HG03432 (cell line): Measurements from ENCODE around the gene LRRC8A.

ENCODE experiments used
- ATAC-seq: cut with Tn5 transposase; IDR thresholded peaks from one replicate; pipeline ENCODE4 v1.9.1; 2021; ENCODE audit warnings: mild to moderate bottlenecking, moderate library complexity; ENCODE audit not compliant: unreplicated experiment

LRRC8A gene

DNA sequence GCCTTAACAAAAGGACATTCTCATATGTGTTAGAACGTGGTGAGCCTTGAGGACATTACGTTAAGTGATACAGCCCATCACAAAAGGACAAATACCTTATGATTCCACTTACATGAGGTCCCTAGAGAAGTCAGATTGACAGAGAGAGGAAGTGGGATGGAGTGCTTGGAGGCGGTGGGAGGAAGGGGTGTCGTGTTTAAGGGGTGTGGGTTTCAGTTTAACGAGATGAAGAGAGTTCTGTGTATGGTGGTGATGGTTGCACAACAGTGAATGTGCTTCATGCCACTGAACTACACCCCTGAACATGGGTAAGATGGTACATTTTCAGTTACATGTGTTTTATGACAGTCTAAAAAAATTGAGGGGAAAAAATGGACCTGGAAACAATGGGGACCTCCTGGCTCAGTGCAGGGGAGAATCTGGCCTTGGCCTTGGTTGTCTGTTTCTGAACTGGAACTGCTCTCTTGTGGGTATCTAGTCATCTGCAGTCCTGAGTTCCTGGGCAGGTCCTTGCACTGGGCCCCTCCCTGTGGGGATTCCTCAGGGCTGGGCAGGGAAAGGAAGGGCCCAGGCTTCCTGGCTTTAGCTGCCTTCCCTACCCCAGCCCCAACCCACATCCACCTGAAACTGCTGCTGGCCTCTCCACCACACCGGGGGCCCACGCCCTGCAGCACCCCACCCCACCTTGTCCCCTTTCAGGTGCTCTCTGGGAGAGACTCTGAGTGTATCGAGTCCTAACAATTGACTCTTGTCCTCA is 17.8 kb downstream of the LRRC8A start:
- ATAC-seq = no peak

DNA sequence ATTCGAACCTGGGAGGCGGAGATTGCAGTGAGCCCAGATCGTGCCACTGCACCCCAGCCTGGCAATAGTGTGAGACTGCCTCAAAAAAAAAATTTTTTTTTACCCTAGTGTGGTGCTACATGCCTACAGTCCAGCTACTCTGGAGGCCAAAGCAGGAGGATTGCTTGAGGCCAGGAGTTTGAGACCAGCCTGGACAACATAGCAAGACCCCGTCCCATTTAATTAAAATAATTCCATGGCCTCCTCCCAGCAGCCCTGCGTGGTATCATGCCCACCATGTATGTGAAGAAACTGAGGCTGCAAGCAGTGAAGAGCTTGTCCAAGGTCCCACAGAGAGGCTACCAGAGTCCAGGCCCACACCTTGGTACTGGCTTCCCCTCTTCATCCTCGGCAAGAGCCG is 19.4 kb downstream of the LRRC8A start:
- no peak for ATAC-seq

DNA sequence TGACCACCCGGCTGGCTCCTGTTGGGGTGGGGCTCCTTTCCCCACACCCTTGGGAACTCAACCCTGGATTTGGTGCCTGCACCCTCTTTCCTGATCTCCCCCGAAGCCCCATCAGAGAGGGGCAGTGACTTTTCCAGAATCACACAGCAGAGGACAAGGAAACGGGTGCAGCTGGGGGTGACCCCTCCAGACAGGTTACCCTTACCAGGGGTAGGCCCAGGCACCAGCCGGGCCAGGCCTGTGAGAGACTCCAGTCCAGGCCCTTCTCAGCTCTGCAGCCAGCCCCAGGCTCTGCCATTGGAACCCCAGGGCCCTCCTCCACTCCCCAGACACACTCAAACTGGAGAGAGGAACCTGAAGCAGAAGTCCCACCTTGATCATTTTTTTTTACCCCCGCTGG is 19.9 kb downstream of the LRRC8A start:
- ATAC-seq = peak; percentile 5

DNA sequence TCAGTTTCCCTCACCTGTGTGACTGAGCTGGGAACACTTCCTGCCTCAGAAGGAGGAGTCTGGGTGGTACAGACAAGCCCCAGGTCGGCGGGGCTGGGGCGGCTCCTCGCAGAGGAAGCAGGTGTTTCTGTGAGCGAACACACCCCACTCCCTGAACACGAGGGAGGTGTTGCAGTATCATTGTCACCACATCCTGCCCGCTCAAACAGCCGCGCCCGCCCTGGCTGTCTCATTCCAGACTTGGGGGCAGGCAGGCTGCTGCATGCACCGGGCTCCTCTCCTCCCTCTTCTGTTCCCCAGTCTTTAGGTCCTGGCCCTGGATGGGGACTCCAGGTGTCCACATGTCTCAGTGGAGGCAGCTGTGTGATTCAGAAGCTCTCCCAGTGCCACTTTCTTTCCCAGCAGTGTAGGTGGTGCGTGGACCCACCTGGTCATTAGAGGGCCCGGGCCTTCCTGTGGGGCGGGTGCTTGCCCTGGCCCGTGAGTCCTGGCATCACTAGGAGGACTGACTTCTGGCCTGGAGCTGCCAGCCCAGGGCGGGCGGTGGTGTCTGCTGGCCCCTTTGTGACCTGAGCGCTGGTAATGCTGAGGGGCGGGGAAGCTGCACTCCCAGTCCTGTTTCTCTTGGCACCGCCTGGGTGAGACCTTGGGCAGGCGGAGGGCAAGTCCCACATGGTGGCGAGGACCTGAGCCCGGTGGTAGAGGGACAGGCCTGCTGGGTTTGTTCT is 20.6 kb downstream of the LRRC8A start:
- ATAC-seq = peak; percentile 84

DNA sequence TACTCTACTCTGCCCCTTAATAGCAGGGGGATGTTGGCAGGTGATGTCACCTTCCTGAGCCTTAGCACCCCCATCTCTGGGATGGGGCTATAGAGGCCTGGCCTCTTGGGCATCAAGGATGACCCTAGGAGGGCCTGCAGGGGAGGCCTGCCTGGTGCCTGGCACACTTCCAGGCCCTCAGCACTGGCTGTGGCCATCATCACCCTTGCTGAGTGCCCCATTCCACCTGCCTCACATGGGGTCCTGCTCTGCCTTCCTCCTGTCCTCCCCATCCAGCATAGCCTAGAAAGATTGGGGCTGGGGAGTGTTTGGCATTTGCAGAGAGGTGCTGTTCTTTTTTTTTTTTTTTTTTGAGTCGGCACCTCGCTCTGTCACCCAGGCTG is 21.1 kb downstream of the LRRC8A start:
- no peak for ATAC-seq

DNA sequence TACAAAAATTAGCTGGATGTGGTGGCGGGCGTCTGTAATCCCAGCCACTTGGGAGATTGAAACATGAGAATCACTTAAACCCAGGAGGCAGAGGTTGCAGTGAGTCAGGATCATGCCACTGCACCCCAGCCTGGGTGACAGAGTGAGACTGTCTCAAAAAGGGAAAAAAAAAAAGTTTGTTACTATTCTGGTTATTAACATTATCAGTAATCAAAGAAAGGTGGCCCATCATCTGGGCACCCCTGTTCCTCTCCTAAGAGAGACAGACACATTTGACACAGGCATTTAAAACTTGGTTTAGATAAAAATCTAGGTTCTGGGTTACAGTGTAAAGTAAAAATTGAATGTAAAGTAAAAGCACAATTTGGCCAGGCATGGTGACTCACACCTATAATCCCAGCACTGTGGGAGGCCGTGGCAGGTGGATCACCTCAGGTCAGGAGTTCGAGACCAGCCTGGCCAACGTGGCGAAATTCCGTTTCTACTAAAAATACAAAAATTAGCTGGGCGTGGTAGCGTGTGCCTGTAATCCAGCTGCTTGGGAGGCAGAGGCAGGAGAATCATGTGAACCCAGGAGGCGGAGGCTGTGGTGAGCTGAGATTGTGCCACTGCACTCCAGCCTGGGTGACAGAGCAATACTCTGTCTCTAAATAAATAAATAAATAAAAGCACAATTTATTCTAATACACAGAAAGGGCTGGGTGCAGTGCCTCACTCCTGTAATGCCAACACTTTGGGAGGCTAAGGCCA is 22.1 kb downstream of the LRRC8A start:
- ATAC-seq = no peak

DNA sequence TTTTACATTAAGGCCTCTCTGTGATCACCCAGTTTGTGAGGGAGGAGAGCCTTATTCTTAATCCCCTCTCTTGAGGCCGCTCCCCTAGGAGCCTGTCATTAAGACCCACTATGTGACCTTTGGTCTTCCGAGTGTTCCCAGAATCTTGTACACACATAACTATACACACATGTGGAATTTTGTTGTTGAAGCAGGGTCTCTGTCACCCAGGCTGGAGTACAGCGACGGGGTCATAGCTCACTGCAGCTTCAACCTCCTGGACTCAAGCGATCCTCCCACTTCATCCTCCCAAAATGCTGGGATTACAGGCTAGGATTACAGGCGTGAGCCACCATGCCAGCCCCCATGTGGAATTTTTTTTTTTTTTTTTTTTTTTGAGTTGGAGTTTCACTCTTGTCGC is 24.0 kb downstream of the LRRC8A start:
- no peak for ATAC-seq

DNA sequence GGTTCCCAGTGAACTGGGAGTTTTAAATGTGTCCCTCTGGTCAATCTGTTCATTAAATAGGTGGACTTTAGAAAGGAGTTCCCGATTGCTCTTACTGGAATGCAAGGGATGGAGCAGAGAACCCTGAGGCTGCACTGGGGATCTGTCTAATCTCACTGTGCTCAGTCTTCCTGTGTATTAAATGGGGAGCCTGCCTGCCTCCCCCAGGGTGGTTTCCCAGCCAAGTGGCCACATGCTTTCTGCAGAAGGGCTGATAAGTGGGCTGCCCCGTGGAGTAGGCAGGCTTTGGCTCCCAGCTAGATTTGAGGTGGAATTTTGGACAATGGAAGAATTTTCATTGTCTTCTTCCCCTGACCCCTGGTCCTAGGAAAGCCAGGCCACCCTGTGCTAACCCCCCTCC is 24.8 kb downstream of the LRRC8A start:
- ATAC-seq = no peak

DNA sequence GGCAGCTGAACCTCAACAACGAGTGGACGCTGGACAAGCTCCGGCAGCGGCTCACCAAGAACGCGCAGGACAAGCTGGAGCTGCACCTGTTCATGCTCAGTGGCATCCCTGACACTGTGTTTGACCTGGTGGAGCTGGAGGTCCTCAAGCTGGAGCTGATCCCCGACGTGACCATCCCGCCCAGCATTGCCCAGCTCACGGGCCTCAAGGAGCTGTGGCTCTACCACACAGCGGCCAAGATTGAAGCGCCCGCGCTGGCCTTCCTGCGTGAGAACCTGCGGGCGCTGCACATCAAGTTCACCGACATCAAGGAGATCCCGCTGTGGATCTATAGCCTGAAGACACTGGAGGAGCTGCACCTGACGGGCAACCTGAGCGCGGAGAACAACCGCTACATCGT is 26.4 kb downstream of the LRRC8A start:
- ATAC-seq = no peak

DNA sequence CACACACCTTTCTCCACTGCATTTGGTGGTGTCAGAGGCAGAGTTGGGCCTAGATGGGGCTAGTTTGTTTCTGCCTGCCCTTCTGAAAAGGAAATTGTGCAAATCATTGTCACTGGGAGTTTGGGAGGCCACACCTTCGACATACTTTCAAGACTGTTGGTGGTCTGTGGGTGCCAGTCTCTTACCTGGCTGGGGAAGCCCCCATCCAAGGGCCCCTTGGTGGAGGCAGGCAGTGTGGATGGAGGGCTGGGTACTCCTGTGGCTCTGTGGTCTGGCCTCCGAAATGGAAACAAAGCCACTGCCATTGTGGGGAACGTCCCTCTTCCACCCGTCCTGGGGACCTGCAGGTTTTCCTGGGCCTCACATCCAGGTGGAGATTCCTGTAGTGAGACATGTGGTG is 27.9 kb downstream of the LRRC8A start:
- ATAC-seq = no peak

DNA sequence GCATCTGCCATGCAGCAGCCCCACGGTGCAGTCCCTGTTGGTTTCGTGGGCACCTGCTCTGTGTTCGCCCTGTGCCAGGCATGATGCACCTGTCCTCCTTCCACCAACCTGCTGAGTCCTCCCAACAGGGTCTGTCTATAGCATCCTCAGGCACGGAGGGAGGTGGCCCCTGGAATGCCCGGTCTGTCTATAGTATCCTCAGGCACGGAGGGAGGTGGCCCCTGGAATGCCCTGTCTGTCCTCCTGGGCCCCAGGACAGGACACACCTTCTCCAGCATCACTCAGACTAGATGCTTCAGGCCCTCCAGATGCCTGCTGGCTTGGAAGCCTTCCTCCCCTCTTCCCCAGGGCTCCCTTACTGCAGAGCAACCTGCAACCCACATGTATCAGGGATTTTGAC is 29.0 kb downstream of the LRRC8A start:
- no peak for ATAC-seq

DNA sequence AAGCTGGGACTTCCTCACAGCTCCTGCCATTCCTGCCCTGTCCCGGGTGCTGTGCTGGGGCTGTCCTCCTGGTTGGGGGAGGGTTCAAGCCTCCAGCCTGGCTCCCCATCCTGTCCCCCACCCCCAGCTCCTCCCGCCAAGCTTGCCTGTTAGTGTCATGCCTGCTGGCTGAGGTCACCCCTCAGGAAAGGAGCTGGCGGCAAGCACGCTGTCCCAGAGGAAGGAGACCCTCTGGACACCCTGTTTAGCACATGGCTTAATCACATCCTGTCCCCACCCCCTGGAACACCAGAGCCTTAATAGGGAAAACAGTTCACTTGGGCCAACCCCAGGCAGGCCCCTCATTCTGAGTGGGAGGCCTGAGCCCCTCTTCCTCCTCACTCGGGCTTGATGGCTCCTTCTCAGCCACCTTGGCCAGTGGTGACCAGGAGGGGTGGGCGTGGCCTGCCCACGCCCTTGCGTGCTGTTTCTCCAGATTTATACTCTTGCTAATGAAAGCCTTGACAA is 29.6 kb downstream of the LRRC8A start:
- ATAC-seq = no peak

DNA sequence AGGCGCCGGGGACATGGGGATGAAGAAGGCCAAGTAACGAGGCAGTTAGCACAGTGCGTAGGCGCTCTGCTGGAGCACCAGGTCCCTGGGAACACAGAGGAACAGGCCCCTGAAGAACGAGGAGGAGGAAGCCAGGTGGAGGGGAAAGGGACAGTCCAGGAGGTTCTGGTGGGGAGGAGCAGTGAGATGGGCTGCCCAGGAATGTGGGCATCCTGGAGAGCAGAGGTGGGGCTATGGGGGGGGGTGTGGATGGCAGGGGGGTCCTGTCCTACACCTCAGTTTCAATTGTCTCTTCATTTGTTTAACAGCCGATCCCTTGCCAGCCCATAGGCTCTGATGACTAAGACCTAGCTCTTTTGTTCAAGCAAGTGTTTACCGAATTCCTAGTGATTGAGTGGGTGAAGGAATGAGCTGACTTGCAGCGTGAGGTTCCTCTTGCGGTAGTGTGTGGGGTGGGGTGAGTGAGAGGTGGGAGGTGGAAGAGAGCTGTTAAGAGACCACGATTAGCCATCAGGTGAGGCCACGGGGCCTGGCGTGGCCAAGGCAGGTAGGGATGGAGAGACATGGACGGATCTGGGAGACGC is 30.4 kb downstream of the LRRC8A start:
- no peak for ATAC-seq

DNA sequence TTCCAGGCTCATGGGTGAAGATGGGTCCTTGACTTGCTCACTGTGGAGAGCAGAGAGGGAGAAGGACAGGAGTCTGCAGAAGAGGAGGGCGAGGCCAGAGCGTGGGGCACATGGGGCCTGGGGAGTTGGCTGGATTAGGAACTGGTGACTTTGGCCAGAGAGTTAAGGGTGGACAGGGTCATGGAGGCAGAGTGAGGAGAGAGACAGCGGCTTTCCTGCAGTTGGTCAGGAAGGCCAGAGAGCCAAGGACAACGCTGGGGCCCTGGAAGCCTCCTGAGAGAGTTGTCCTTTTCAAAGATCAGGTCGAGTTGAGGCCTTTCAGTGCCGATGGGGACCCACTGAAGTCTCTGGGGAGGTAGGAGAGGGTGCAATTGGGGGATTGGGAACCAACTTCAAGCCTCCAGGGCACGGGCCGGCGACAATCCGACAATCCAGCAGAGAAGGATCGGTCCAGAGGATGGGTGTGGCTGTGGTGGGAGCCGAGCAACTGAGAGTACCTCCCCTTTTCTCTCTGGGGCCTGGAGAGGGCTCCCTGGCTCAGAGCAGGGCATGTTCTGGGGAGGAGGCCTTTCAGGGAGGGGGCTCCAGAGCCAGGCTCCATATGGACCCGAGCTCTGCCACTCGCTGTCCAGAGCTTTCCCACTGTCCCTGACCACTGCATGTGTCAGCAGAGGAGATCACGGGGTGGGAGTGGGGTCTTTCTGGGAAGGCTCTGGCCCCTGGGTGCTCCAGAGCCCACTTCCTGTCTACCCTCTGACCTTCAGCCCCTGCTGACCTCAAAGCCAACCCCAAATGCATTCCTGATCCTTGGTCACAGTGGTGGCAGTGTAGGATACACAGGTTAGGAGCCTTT is 31.3 kb downstream of the LRRC8A start:
- no peak for ATAC-seq

DNA sequence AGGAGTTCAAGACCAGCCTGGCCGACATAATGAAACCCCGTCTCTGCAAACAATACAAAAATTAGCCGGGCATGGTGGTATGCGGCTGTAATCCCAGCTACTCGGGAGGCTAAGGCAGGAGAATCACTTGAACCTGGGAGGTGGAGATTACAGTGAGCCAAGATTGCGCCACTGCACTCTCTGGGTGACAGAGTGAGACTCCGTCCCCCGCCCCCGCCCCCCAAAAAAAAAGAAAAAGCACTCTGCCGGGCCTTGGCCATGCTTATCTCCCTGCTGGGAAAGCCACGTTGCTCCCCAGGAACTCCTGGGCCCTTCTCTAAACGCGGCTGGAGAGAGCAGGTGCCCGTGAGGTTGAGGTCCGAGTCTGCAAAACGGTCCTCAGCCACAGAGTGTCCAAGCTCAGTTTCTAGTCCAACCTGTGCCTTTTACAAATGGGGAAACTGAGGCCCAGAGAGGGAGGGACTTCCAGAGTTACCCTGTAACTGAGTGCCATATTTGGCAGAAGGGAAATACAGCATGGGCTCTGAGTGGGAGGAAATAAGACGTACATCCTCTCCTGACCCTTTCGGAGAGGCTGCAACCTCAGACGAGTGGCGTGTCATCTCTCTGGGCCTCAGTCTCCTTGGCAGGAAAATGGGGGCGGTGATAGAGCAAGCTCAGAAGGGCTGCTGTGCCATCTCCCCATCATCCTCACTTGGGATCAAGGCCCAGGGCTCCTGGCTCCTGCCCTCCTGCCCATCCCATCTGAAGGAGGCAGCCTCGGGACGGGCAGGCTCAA is 32.3 kb downstream of the LRRC8A start:
- ATAC-seq = no peak

DNA sequence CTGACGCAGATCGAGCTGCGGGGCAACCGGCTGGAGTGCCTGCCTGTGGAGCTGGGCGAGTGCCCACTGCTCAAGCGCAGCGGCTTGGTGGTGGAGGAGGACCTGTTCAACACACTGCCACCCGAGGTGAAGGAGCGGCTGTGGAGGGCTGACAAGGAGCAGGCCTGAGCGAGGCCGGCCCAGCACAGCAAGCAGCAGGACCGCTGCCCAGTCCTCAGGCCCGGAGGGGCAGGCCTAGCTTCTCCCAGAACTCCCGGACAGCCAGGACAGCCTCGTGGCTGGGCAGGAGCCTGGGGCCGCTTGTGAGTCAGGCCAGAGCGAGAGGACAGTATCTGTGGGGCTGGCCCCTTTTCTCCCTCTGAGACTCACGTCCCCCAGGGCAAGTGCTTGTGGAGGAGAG is 34.3 kb downstream of the LRRC8A start:
- no peak for ATAC-seq

DNA sequence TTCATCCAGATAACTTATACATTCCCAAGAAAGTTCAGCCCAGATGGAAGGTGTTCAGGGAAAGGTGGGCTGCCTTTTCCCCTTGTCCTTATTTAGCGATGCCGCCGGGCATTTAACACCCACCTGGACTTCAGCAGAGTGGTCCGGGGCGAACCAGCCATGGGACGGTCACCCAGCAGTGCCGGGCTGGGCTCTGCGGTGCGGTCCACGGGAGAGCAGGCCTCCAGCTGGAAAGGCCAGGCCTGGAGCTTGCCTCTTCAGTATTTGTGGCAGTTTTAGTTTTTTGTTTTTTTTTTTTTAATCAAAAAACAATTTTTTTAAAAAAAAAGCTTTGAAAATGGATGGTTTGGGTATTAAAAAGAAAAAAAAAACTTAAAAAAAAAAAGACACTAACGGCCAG is 34.8 kb downstream of the LRRC8A start:
- no peak for ATAC-seq

DNA sequence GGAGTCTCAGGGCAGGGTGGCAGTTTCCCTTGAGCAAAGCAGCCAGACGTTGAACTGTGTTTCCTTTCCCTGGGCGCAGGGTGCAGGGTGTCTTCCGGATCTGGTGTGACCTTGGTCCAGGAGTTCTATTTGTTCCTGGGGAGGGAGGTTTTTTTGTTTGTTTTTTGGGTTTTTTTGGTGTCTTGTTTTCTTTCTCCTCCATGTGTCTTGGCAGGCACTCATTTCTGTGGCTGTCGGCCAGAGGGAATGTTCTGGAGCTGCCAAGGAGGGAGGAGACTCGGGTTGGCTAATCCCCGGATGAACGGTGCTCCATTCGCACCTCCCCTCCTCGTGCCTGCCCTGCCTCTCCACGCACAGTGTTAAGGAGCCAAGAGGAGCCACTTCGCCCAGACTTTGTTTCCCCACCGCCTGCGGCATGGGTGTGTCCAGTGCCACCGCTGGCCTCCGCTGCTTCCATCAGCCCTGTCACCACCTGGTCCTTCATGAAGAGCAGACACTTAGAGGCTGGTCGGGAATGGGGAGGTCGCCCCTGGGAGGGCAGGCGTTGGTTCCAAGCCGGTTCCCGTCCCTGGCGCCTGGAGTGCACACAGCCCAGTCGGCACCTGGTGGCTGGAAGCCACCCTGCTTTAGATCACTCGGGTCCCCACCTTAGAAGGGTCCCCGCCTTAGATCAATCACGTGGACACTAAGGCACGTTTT is 35.4 kb downstream of the LRRC8A start:
- ATAC-seq = no peak

DNA sequence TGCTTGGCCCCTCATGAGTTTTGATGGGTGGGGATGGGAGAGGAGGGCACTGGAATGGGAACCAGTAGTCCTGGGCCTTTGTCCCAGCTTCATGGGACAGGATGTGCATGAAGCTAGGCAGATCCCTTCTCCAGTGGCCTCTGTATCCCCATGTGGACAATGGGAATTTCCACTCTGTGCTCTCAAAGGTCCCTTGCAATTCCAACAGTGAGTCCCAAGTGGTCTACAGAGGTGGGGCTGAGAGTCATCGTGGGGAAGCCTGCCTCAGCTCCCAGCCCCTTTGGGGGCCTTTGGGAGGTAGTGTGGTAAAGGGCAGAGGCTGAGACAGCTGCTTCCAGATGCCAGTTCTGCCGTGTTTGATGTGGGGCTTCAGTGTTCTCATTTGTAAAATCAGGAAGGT is 37.0 kb downstream of the LRRC8A start:
- no peak for ATAC-seq
